OCI-LY1 (cell line): ENCODE results near the gene PTGDS.

Experiments used
- EZH2 ChIP-seq: fragments of 200-600 bp; sonication (generic), shearing (Covaris generic); IDR thresholded peaks from 2 replicates; pipeline ENCODE4 v1.8.0; 2017; ENCODE audit warnings: borderline replicate concordance, mixed run types, mild to moderate bottlenecking, antibody characterized with exemption, low read length, moderate library complexity, mixed read lengths
- TF ChIP-seq, protein P1 (sequence below): fragments of 200-600 bp; sonication (generic), shearing (Covaris generic); IDR thresholded peaks from 2 replicates; pipeline ENCODE4 v1.5.1; 2017; ENCODE audit warnings: mild to moderate bottlenecking, antibody characterized with exemption, low read length, moderate library complexity, mixed read lengths

DNA sequence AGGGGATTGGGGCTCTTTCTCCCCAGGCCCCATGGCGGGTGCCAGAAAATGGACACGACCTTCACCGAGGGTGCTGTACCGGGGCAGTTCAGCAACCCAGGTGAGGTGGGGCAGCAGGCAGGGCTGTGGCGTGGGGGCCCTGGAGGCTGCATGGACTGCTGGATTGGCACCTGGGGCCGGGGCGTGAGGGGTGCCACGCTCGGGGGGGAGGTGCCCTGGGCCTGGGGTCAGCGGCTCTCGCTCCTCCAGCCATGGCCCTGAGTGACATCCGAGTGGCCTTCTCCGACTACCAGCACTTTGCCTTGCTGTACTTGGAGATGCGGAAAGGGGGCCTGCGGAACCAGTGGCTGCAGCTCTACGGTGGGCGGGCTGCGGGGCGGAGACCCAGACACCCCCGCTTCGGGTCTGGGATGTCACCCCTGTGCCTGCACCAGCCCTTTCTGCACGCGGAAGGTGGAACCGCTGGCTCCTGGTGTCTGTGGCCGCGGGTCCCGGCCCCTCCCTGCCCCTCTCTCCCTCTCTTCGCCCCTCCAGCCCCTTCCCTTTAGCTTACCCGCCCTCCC, 7.2 kb downstream of the PTGDS start:
- TF ChIP-seq, protein P1, sequence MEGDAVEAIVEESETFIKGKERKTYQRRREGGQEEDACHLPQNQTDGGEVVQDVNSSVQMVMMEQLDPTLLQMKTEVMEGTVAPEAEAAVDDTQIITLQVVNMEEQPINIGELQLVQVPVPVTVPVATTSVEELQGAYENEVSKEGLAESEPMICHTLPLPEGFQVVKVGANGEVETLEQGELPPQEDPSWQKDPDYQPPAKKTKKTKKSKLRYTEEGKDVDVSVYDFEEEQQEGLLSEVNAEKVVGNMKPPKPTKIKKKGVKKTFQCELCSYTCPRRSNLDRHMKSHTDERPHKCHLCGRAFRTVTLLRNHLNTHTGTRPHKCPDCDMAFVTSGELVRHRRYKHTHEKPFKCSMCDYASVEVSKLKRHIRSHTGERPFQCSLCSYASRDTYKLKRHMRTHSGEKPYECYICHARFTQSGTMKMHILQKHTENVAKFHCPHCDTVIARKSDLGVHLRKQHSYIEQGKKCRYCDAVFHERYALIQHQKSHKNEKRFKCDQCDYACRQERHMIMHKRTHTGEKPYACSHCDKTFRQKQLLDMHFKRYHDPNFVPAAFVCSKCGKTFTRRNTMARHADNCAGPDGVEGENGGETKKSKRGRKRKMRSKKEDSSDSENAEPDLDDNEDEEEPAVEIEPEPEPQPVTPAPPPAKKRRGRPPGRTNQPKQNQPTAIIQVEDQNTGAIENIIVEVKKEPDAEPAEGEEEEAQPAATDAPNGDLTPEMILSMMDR: no peak
- TF ChIP-seq EZH2: no peak
